Measurements from ENCODE around the gene AFAP1L2.

The AFAP1L2 gene

DNA sequence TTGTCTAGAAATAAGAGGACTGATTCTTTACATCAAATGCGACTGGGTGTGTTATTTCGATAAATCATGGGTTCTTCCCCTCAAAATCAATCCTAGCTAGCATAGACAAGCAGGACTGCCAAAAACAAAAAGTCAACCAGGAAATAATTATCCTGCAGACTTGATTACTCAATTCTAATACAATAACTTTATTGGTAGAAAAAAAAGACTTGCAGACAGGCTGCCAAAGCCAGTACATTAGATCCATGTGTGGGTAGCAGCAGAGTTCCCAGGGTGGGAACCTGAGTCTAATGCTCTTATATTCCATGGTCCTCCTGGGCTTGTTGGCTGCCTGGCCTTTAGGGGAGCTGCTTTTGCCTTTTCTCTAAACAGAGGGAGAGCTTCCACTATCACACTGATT is 7.8 kb downstream of the AFAP1L2 start:
- TF ChIP-seq, protein P1, sequence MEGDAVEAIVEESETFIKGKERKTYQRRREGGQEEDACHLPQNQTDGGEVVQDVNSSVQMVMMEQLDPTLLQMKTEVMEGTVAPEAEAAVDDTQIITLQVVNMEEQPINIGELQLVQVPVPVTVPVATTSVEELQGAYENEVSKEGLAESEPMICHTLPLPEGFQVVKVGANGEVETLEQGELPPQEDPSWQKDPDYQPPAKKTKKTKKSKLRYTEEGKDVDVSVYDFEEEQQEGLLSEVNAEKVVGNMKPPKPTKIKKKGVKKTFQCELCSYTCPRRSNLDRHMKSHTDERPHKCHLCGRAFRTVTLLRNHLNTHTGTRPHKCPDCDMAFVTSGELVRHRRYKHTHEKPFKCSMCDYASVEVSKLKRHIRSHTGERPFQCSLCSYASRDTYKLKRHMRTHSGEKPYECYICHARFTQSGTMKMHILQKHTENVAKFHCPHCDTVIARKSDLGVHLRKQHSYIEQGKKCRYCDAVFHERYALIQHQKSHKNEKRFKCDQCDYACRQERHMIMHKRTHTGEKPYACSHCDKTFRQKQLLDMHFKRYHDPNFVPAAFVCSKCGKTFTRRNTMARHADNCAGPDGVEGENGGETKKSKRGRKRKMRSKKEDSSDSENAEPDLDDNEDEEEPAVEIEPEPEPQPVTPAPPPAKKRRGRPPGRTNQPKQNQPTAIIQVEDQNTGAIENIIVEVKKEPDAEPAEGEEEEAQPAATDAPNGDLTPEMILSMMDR (IDR thresholded peaks at IDR 0.05; ENCODE audit: low read depth, low read length, missing control alignments): no peak
- H3K4me3 ChIP-seq (ENCODE audit: low read depth, low read length): no peak overlapping the region
- DNase-seq (ENCODE audit: low read depth): no peak

DNA sequence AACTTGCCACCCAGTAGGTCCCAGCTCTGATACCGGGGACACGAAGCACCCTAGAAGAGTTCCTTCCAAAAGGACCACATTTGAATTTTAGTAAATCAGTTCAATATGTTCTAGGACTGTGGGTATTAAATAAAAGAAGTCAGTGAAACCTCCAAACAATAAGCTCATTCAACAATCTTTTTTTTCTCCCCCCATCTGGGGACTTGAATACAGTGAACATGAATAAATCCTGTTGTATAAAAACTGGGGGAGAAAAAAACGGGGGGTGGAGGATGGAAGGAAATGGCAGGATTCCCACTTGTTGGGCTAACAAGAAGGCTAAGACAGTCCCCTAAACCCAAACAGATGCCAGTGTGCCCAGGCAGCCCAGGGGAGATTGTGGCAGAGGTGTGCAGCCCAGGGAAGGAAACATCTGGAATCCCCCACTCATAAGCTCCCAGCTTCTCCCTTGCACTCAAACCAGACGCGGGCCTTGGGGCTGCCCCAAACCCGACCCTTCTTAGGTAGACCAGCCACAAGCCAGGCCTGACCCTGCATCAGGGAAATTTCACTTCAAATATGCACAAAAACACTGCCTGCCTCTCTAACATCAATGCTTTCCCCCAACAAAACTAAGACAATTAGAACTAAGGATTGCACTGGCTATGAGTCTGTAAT is 8.8 kb downstream of the AFAP1L2 start:
- DNase-seq (ENCODE audit: low read depth): no peak
- no peak overlapping the region for H3K4me3 ChIP-seq (ENCODE audit: low read depth, low read length)
- TF ChIP-seq, protein P1 (IDR thresholded peaks at IDR 0.05; ENCODE audit: low read depth, low read length, missing control alignments): no peak

DNA sequence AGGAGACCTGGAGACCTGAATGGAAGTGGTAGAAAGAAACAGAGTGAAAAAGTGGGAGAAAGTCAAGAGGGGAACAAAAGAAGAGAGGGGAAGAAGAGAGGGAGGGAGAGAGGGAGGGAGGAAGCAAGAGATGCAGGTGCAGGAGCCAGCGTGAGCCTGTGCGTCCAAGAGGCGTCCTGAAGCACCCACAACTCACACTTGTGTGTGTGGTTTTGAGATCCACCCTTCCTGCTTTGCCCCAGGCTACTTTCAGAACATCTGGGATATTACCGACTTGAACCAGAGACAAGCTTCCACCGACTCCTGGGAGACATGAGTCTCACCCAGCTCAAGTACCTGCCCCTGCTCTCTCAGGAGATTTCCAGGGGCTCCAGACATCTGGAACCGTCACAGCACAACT is 9.8 kb downstream of the AFAP1L2 start:
- no peak for DNase-seq (ENCODE audit: low read depth)
- no peak overlapping the region for H3K4me3 ChIP-seq (ENCODE audit: low read depth, low read length)
- TF ChIP-seq, protein P1 (IDR thresholded peaks at IDR 0.05; ENCODE audit: low read depth, low read length, missing control alignments): no peak

DNA sequence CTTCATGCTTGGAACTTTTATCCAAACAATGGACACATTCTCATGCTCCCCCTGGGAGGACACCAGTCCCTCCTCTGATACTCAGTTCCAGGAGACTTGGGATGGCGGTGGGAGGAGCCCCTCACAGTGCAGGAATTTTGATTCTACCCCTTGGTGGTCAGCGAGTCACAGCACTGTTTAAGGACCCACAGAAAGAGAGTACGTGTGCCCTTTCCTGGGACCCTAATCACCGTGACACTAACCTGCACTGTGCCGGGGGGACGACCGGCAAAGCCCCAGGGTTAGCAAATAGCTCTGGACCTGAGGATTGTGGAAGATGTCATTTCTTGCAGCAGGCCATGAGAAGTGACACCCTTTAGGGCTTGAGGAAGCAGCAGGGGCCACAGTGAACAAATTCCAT is 10.4 kb downstream of the AFAP1L2 start:
- TF ChIP-seq, protein P1 (IDR thresholded peaks at IDR 0.05; ENCODE audit: low read depth, low read length, missing control alignments): no peak

DNA sequence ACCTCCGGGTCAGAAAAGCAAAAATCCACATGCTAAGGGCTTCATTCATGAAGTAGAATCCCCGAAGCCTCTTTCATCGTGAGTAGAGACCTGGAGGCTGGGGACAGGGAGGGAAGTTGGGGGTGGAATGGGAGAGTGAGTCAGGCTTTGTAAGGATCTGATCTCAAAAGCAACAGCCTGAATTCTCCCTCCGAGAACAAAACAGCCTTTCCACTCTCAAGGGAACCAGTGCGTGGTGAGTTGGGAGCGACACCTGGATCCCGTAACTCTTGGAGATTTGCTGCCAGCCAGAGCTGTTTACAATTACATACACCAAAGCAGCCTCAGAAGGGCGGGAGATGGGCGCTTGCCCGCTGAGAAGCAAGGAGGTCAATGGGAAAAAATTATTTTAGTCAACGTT is 10.8 kb downstream of the AFAP1L2 start:
- TF ChIP-seq, protein P1 (IDR thresholded peaks at IDR 0.05; ENCODE audit: low read depth, low read length, missing control alignments): no peak
- DNase-seq (ENCODE audit: low read depth): no peak

More for the DNA sequence above, 10.4 kb downstream of the AFAP1L2 start:
- no peak for DNase-seq (ENCODE audit: low read depth)
- H3K4me3 ChIP-seq (ENCODE audit: low read depth, low read length): no peak overlapping the region

DNA sequence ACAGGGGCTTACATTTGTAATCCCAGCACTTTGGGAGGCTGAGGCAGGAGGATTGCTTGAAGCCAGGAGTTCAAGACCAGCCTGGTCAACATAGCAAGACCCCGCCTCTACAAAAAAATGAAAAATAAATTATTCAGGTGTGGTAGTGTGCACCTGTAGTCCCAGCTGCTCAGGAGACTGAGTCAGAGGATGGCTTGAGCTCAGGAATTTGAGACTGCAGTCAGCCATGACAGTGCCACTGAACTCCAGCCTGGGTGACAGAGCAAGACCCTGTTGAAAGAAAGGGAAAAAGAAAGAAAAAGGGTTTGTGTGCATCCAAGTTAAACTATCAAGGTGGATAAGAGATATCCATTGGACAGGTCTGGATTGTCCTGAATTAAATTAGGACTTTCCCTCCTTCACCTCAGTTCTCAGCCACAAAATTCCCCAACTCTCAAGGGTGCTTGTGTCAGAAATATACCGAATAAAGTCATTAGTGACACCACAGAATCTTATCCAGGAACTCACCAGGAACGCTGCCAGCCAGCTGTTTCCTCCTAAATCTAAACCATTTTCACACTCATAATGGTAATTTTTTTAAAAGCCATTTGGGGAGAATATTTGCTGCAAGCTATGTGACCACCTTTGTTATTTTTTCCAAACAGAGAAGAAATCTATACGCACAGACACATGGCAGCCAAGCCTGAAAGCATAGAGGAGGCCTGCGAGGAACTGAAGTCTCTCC is 12.0 kb downstream of the AFAP1L2 start:
- DNase-seq (ENCODE audit: low read depth): no peak
- no peak overlapping the region for H3K4me3 ChIP-seq (ENCODE audit: low read depth, low read length)
- TF ChIP-seq, protein P1 (IDR thresholded peaks at IDR 0.05; ENCODE audit: low read depth, low read length, missing control alignments): no peak

More for the DNA sequence above, 10.8 kb downstream of the AFAP1L2 start:
- H3K4me3 ChIP-seq (ENCODE audit: low read depth, low read length): no peak overlapping the region

Data from GM12864 (cell line).